ENCODE measurements around the gene LMO1. TPM values are rescaled to one million over a fixed set of nuclear protein-coding genes. Genes with fewer than 3 reads are reported as not detected.

Gene LMO1
- total and polyA plus RNA-seq, 11 donors, result 0.42 to 4.1 (median 2.1) TPM; not detected in 1

GRCh38 chr11:8201644-8202365, 61.9 kb downstream of the LMO1 start:
- Histone ChIP-seq H3K9me3 (no peaks in the 10 kb centered on the region), H3K4me3 (no peak overlapping the region), H3K27me3 (peaks cover 0 to 6% (median 0%) of the 10 kb centered on the region in 9 donors), H3K27ac (peak overlapping the region in 1 of 12 donors; percentile 28), H3K4me1 (peaks cover 0 to 34% (median 6%) of the 10 kb centered on the region in 12 donors), H3K36me3 (no peaks in the 10 kb centered on the region)
- WGBS, 4 donors, result 48 to 70% (median 56%) methylated on average over 4 of the region's 4 CpGs
- intact Hi-C loops (cut with DNase I), result loop anchor here in 1 of 10 donors (10.0 kb wide), 1 partner anchor 833 kb away; no protein-coding TSS in a partner anchor
- ATAC-seq, result no peak
- TF ChIP-seq CTCF (IDR thresholded peaks at IDR 0.05), result no peak
- no peak for TF ChIP-seq POLR2A (IDR thresholded peaks at IDR 0.05)
- DNase-seq, result no peak

GRCh38 chr11:8199676-8200075, 64.0 kb downstream of the LMO1 start:
- Histone ChIP-seq H3K9me3 (no peaks in the 10 kb centered on the region), H3K4me1 (peaks cover 0 to 24% (median 0%) of the 10 kb centered on the region in 12 donors), H3K27ac (no peak overlapping the region), H3K4me3 (no peak overlapping the region), H3K27me3 (peaks cover 0 to 14% (median 0%) of the 10 kb centered on the region in 9 donors), H3K36me3 (no peaks in the 10 kb centered on the region)
- ATAC-seq (no peak), DNase-seq (no peak)
- intact Hi-C loops (cut with DNase I), result loop anchor here in 3 of 10 donors (10.0 kb wide), 2 partner anchors 365 to 835 kb away; no protein-coding TSS in a partner anchor
- TF ChIP-seq CTCF (IDR thresholded peaks at IDR 0.05) (no peak), POLR2A (IDR thresholded peaks at IDR 0.05) (no peak)
- WGBS, 4 donors, result 60 to 82% (median 75%) methylated on average over 2 of the region's 2 CpGs

GRCh38 chr11:8196749-8197148, 66.9 kb downstream of the LMO1 start:
- ATAC-seq, result no peak
- no peak for TF ChIP-seq CTCF (IDR thresholded peaks at IDR 0.05)
- TF ChIP-seq POLR2A (IDR thresholded peaks at IDR 0.05), result no peak
- intact Hi-C loops (cut with DNase I), result loop anchor here in 2 of 10 donors (10.0 kb wide), 1 partner anchor 368 kb away; no protein-coding TSS in a partner anchor

GRCh38 chr11:8194956-8195355, 68.7 kb downstream of the LMO1 start:
- ATAC-seq, result no peak
- Histone ChIP-seq H3K27ac (no peak overlapping the region), H3K4me1 (peaks cover 0 to 8% (median 0%) of the 10 kb centered on the region in 12 donors), H3K9me3 (no peaks in the 10 kb centered on the region), H3K27me3 (peaks cover 0 to 15% (median 0%) of the 10 kb centered on the region in 9 donors), H3K4me3 (no peak overlapping the region), H3K36me3 (no peaks in the 10 kb centered on the region)
- WGBS, 4 donors, result 72 to 84% (median 76%) methylated on average over 4 of the region's 4 CpGs
- TF ChIP-seq POLR2A (IDR thresholded peaks at IDR 0.05) (no peak), CTCF (IDR thresholded peaks at IDR 0.05) (no peak)
- intact Hi-C loops (cut with DNase I), result loop anchor here in 2 of 10 donors (10.0 kb wide), 1 partner anchor 370 kb away; no protein-coding TSS in a partner anchor
- DNase-seq, result no peak

More at GRCh38 chr11:8196749-8197148, 66.9 kb downstream of the LMO1 start:
- Histone ChIP-seq H3K4me3 (no peak overlapping the region), H3K4me1 (peaks cover 0 to 12% (median 0%) of the 10 kb centered on the region in 12 donors), H3K9me3 (no peaks in the 10 kb centered on the region), H3K27me3 (peaks cover 0 to 15% (median 0%) of the 10 kb centered on the region in 9 donors), H3K36me3 (no peaks in the 10 kb centered on the region), H3K27ac (no peak overlapping the region)
- no peak for DNase-seq

All from heart left ventricle (tissue), 16 donors.